GM19463 (cell line): ENCODE data around the gene FYB1.

Source experiments
- ATAC-seq: cut with Tn5 transposase; IDR thresholded peaks from one replicate; pipeline ENCODE4 v1.9.1; 2021; ENCODE audit warnings: mild to moderate bottlenecking, moderate library complexity; ENCODE audit not compliant: unreplicated experiment

Gene FYB1

DNA sequence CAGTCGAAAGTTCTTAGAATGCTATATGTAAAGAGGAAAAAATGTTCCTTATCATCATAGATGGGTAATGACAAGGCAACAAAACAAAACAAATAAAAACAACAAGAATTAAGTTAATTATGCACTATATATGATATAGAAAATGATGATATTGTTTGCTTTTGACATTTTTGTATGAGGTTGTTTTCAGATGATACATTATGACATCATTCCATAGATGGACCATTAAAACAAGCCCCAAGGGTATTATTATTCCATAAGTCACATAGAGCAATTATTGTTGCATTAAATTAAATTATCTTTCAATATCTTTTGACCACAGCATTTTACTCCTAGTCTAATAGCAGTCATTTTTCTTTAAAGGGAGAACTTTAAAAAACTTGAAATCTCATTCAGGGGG lies 88.6 kb downstream of the FYB1 start:
- ATAC-seq, result no peak

- ATAC-seq, result no peak
Observed at GRCh38 chr5:39121922-39122321, 97.4 kb downstream of the FYB1 start.

DNA sequence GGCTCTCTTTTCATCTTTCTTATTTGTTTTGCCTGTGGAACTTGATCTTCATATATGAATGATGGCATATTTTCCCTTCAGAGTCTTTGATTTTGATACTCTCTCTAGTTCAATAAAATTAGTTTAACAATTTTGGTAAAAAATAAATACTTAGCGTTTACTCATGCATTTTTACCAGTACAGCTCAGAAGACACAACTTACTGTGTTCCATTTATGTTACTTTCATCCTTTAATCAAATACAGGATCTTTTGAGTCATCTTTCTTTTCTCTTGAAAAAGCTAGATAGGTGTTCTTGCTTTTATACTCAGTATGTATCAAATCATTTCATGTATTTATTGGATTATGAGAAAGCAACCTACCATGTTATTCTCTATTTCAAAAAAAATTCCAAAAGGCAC lies 98.0 kb downstream of the FYB1 start:
- ATAC-seq, result no peak

DNA sequence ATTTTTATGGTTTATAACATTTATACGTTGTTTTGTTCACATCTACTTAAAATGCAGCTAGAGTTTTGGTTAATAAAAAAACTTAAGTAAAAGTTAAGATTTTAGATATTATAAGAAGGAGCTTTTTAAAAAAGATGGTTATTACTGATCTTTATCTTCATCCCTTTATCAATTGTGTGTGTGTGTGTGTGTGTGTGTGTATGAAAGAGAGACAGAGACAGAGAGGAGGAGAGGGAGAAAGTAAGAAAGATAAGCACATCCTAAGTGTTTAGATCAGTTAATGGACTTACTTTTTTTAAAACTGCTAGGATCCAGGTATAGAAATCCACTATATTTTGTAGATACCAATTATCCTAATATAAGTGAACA lies 99.3 kb downstream of the FYB1 start:
- no peak for ATAC-seq

DNA sequence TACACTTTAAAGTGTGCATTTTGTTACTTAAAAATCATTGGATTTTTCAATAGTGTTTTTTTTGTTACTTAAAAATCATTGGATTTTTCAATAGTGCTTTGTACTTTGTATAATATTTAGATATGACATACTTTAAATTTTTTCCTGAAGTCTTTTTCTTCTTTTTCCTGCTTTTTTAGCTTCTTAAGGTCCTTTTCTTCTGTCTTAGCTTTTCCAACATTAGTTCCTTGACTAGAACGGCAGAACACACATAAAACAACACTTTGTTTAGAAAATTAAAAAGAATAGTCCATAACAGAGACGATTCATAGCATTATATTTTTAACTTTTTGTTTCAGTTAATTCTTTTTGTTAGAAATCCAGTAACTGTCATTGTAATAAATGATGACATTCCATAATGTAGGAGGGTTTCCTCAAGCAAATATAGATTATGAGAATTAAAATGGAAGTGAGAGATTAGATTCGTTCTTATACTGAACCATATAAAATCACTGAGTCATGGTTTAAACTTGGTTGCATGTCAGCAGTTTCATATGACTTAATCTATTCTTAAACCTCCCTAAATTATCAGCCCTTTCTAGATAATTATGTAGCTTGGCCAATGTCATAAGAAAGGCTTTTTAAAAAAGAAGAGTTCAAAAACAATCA lies 99.8 kb downstream of the FYB1 start:
- no peak for ATAC-seq

GRCh38 chr5:39118638-39119037 lies 100.7 kb downstream of the FYB1 start:
- no peak for ATAC-seq

DNA sequence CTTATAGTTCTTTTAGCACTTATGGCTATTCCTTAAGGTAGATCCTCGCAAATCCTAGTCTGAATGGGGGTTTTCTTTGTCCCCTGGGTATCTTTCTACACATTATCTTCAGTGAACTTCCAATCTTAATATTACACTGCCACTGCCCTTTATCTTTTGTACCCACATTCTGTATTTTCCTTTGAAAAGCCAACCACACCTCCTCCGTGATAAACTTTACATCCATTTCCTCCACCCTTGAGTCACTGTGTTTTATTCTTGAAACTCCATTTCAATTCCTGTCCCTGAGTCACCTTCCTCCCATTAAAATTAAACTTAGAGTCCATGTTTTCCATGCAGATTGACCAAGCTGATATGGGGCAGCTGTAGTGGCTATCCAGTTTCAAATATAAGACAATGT lies 102.0 kb downstream of the FYB1 start:
- no peak for ATAC-seq

GRCh38 chr5:39116344-39117170 lies 102.8 kb downstream of the FYB1 start:
- ATAC-seq, result no peak

DNA sequence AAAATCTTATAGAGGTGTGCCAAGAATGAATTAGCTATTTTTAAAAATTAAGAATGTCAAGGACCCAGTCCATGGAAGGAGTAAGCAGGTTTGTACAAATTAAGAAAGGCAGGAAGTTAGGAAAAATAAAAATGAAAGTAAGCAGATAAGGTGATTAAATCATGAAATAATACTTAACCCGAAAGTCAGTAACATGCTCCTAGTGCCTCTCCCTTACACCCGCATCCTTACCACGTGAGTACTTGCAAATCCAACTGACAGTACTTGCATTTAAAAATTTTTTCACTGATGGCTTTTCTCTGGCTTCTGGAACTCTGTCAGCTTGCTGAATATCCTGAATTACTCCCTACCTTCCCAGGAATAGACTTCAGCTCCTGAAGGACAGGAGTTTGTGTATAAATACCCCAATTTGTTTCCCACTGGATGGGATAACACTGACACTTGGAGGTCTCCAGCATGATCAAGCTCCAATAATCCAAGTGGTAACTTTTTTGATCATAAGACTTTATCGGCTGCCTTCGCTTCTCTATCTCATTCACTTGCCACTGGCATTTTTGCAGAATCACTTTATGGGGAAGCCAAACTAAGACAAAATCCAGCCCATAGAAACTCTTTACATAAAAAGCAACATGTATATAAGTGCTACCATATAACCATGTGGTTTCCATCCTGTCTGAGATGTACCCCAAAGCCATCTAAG lies 103.6 kb downstream of the FYB1 start:
- no peak for ATAC-seq

DNA sequence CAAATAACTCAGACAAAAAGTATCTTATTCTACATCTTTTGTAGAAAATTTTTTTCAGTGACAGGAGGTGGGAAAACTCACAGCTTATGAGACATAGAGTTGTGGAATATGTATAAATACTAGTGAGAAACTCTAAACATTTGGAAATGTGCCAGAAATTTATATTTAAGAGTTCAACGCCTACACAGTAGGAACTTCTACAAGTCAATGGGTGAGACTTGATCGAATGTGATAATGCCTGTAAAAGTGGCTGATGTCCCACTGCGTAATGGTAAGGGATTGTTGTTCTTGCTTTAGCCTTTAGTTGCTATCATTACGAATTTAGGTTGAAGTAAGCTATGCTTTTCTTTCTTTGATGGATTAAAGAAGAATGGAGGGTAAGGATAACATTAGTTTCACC lies 105.2 kb downstream of the FYB1 start:
- ATAC-seq, result no peak

DNA sequence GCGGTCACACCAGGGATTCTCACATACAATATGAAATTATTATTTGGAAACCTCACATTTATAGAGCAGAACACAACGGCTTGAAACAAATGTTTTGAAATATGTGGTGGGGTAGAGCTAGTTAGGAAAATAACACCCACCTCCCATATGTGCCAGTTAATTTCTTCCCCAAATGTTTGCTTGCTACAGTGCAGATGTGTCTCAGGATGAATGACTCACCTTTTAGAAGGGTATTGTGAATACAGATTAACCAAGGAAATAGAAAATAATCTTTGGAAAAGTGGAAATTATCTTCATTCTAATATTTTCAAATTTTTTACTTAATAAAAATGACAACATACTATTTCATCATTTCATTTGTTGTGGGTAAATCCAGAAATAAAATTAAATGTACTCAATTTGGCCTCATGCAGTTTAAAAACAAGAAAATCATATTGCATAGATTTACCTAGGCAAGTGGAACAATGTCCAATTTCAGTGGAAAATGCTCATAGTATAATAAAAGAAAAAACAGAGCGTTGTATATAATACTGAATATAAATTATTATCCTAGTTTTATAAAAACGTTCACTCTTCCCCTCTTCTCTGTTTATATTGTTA lies 105.9 kb downstream of the FYB1 start:
- ATAC-seq, result no peak

- no peak for ATAC-seq
Observed at GRCh38 chr5:39109606-39110005, 109.8 kb downstream of the FYB1 start.

GRCh38 chr5:39108987-39109386 lies 110.4 kb downstream of the FYB1 start:
- ATAC-seq, result no peak

- no peak for ATAC-seq
Observed at GRCh38 chr5:39107350-39107749, 112.0 kb downstream of the FYB1 start.

DNA sequence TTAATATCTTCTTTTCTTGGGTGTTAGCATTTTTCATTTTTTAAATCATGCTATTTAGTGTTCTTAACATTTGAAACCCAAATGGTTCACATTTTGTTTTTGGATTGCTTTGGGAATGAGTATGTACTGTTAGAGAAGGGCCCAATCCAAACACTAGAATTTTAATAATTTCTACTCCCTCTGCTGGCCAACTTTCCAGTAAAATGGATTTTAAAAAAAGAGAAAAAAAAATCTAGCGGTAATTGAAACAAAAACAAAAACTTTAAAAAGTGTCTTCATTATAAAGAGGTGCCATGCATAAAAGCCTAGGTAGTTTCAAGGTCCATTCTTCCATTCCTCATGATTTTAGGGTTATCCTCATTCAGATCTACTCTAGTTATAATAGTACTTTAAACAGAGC lies 113.0 kb downstream of the FYB1 start:
- ATAC-seq, result no peak

DNA sequence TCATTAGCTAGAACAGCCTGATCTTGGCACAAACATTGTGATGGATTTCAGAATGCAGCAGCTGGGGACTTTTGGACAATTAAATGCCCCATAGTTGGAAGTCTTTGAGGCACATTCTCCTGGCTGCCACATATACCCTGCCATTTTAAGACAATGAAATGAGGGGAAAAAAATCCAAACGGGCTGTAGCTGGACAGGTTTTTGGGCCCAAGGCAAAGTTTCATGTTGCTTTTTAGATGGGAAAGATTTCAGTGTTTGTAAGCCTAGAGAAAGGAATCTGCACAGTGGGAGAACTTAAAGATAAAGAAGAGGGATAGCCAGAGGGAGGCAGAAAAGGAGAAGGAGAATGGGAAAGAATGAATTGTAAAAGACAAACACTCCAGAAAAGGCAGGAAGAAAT lies 115.1 kb downstream of the FYB1 start:
- no peak for ATAC-seq

GRCh38 chr5:39102684-39103155 lies 116.6 kb downstream of the FYB1 start:
- no peak for ATAC-seq

DNA sequence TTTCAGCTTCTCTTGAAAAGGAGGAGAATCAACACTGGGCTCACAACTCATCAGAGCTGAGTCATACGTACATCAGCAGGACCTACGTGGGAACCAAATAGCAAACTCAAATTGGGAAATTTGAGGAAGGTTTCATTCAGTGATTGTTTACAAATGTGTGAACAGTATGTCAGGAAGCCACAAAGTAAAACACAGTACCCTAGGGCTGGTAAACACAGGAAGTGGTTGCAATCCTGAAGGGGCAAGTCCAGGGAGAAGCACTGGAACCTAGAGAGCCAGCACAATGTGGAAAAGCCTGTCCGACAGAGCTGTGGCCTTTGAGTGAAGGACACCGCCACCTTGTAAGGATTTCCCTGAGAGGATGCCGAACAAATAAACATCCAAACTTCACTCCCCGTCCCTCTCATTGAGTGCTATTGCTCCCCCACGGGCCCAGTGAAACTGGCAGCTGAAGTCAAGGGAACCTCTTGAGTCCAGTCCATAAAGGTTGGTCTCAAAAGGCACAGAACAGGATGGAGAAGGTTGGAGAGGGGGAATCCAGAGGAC lies 118.4 kb downstream of the FYB1 start:
- no peak for ATAC-seq

- no peak for ATAC-seq
Observed at GRCh38 chr5:39100301-39100850, 119.0 kb downstream of the FYB1 start.

- ATAC-seq, result no peak
Observed at GRCh38 chr5:39099831-39100230, 119.5 kb downstream of the FYB1 start.

- no peak for ATAC-seq
Observed at GRCh38 chr5:39093352-39093751, 126.0 kb downstream of the FYB1 start.
